ENCODE data around the gene TCEANC.
A peak's percentile ranks its signal among the peaks of the same experiment; 100 is the strongest.
"Not testable (repeated sequence)": the region's sequence is repeated elsewhere in the genome, so short reads cannot be mapped to it uniquely, and the experiment has no call there.

The TCEANC gene

GRCh38 chrX:13658602-13659001, 5.7 kb downstream of the TCEANC start:
- peak; percentile 90 for FAIRE-seq

GRCh38 chrX:13659063-13659462, 6.1 kb downstream of the TCEANC start:
- no peak for FAIRE-seq

GRCh38 chrX:13661735-13662288, 8.9 kb downstream of the TCEANC start:
- FAIRE-seq: no peak

GRCh38 chrX:13662355-13662791, 9.4 kb downstream of the TCEANC start:
- no peak for FAIRE-seq

- FAIRE-seq: no peak
Measured at GRCh38 chrX:13664020-13664419, 11.1 kb downstream of the TCEANC start.

- FAIRE-seq: no peak
Measured at GRCh38 chrX:13666836-13667235, 13.9 kb downstream of the TCEANC start.

- FAIRE-seq: no peak
Measured at GRCh38 chrX:13667919-13668318, 15.0 kb downstream of the TCEANC start.

GRCh38 chrX:13669246-13669737, 16.4 kb downstream of the TCEANC start:
- FAIRE-seq: no peak

- FAIRE-seq: not testable (repeated sequence)
Measured at GRCh38 chrX:13669755-13670154, 16.8 kb downstream of the TCEANC start.

GRCh38 chrX:13670197-13670596, 17.3 kb downstream of the TCEANC start:
- FAIRE-seq: no peak

GRCh38 chrX:13673016-13673415, 20.1 kb downstream of the TCEANC start:
- FAIRE-seq: no peak

GRCh38 chrX:13676885-13677284, 23.9 kb downstream of the TCEANC start:
- no peak for FAIRE-seq

GRCh38 chrX:13679700-13680099, 26.8 kb downstream of the TCEANC start:
- FAIRE-seq: not testable (repeated sequence)

- FAIRE-seq: no peak
Measured at GRCh38 chrX:13681595-13681994, 28.7 kb downstream of the TCEANC start.

- FAIRE-seq: no peak
Measured at GRCh38 chrX:13684361-13684760, 31.4 kb downstream of the TCEANC start.

GRCh38 chrX:13685126-13685763, 32.3 kb downstream of the TCEANC start:
- no peak for FAIRE-seq

GRCh38 chrX:13687203-13687602, 34.3 kb downstream of the TCEANC start:
- no peak for FAIRE-seq

GRCh38 chrX:13688384-13688957, 35.5 kb downstream of the TCEANC start:
- FAIRE-seq: no peak

- peak; percentile 68 for FAIRE-seq
Measured at GRCh38 chrX:13688958-13689740, 36.2 kb downstream of the TCEANC start, which contains the start of gene RAB9A. Gene RAB9A (plus strand): TSS chrX:13689128. CDS start chrX:13708747, 19,619 bp downstream.

- no peak for FAIRE-seq
Measured at GRCh38 chrX:13689741-13690211, 36.8 kb downstream of the TCEANC start.

GRCh38 chrX:13690836-13691235, 37.9 kb downstream of the TCEANC start:
- FAIRE-seq: no peak

GRCh38 chrX:13691841-13692371, 39.0 kb downstream of the TCEANC start:
- FAIRE-seq: no peak

- FAIRE-seq: no peak
Measured at GRCh38 chrX:13692771-13693231, 39.9 kb downstream of the TCEANC start.
